Activated naive CD8-positive, alpha-beta T cell treated with anti-CD3 and anti-CD28 coated beads, Interleukin-2, amount 10 ng/mL, durations not matched to agents 7 days and 5 days (primary cell): ENCODE results near the gene ITGB2. TPM values are rescaled to one million over a fixed set of nuclear protein-coding genes. Genes with fewer than 3 reads are reported as not detected.

Experiments used
- ATAC-seq: fragments of 150-1000 bp; cut with Tn5 transposase; one replicate; pipeline ENCODE4 v1.10.0; 2021; ENCODE audit warnings: low read depth, moderate library complexity
- POLR2A ChIA-PET: fragments of 350-600 bp; sonication (Branson Sonifier 250); formaldehyde crosslinking; loops from one replicate; lab custom pipeline; 2021; ENCODE audit warnings: antibody characterized with exemption; lab: Charles Lee
- DNase-seq: peaks from one replicate; pipeline ENCODE4 v3.0.0; 2021
- H3K27ac Mint-ChIP-seq: one replicate; pipeline ENCODE4 v1.8.0; 2022; ENCODE audit warnings: mild to moderate bottlenecking, mixed read lengths
- H3K27me3 Mint-ChIP-seq: one replicate; pipeline ENCODE4 v1.8.0; 2022; ENCODE audit warnings: mild to moderate bottlenecking, moderate library complexity, mixed read lengths
- H3K36me3 Mint-ChIP-seq: one replicate; pipeline ENCODE4 v1.8.0; 2021; ENCODE audit warnings: mild to moderate bottlenecking, mixed read lengths
- H3K4me1 Mint-ChIP-seq: one replicate; pipeline ENCODE4 v1.8.0; 2021; ENCODE audit warnings: mixed read lengths
- H3K4me3 Mint-ChIP-seq: one replicate; pipeline ENCODE4 v1.8.0; 2022; ENCODE audit warnings: mild to moderate bottlenecking, moderate library complexity, mixed read lengths
- H3K9me3 Mint-ChIP-seq: one replicate; pipeline ENCODE4 v1.8.0; 2021; ENCODE audit warnings: mixed read lengths
- total RNA-seq, 2 experiments: library from RNA; stranded (reverse); gene quantifications; one replicate each; pipeline ENCODE4 v1.2.3, GENCODE V29; 2021

ITGB2 gene
- total RNA-seq, 2 experiments from 2014 or later, result 416 to 452 TPM

DNA sequence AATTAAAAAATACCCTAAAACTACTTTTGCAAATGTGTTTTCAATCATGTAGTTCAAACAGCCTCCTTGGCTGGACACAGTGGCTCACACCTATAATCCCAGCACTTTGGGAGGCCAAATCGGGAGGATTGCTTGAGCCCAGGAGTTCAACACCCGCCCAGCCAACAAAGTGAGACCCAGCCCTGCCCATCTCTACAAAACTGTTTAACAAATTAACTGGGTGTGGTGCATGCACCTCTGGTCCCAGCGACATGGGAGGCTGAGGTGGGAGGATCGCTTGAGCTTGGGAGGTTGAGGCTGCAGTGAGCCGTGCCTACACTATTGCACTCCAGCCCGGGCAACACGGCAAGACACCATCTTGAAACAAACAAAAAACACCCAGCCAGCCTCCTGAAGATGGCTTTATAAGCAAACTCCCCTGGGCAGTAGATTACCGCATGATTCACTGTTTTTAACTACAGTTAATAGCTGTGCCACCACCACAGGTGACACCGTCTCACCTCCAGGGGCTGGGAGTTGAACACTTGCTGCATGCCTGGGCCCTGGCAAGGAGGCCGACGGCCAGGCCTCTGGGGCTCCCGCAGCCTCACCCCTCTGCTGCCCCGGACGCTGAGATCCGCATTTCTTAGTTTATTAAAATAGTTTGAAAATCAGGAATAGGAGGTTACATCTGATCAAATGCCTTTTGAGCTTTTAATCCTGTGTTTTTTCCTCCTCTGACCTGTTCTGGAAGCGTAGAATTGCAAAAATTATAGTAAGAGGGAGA lies 63.4 kb downstream of the ITGB2 start:
- peaks cover 21% of the 10 kb centered on the region for H3K36me3 Mint-ChIP-seq
- POLR2A ChIA-PET, result no interaction called here

DNA sequence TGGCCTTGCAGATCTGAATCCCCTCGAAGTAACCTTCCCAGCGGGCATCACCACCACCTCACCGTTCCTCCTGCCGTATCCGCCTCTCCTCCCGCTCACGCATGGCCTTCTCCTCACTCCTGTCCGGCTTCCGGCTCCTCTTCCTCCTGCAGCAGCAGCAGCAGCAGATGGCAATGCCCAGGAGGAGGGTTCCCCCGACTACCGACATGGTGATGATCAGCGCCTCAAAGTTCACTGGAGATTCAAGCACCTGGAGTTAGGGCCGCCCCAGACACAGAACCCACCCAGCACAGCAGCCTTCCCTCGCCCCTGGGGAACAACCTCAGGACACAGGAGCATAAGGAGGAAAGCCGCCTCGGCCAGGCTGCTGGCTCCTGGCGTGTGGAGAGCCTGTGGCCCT lies 64.6 kb downstream of the ITGB2 start:
- H3K9me3 Mint-ChIP-seq, result no peaks in the 10 kb centered on the region
- H3K27me3 Mint-ChIP-seq, result no peaks in the 10 kb centered on the region
- no peak for ATAC-seq
- H3K36me3 Mint-ChIP-seq, result peaks cover 20% of the 10 kb centered on the region
- peaks cover 11% of the 10 kb centered on the region for H3K4me1 Mint-ChIP-seq
- POLR2A ChIA-PET, result no interaction called here
- no peak overlapping the region for H3K4me3 Mint-ChIP-seq
- DNase-seq, result no peak
- H3K27ac Mint-ChIP-seq, result no peak overlapping the region

More for the DNA sequence above, 63.4 kb downstream of the ITGB2 start:
- ATAC-seq (no peak), DNase-seq (no peak)
- no peaks in the 10 kb centered on the region for H3K27me3 Mint-ChIP-seq
- H3K4me3 Mint-ChIP-seq, result no peak overlapping the region
- no peak overlapping the region for H3K27ac Mint-ChIP-seq
- H3K9me3 Mint-ChIP-seq, result no peaks in the 10 kb centered on the region
- H3K4me1 Mint-ChIP-seq, result peaks cover 4% of the 10 kb centered on the region

DNA sequence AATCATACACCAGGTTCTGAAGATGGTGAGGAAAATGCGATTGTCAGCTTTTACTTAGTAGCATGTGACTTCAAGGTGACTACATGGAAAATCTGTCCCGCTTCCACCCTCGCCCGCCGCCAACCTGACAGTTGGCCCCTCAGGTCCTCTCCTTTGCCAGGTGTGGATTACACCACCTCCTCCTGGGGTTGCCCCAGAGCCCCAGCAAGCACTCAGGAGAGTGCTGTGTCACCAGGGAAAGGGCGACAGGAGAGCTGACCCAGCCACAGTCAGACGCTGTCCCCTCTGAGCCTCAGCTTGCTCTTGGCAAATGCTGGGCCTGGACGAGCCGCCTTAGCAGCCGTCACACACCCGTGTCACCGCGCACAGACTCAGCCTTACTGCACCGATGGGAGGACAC lies 65.1 kb downstream of the ITGB2 start:
- Mint-ChIP-seq H3K27ac (no peak overlapping the region), H3K36me3 (peaks cover 22% of the 10 kb centered on the region), H3K27me3 (no peaks in the 10 kb centered on the region), H3K9me3 (no peaks in the 10 kb centered on the region), H3K4me3 (no peak overlapping the region), H3K4me1 (peaks cover 9% of the 10 kb centered on the region)
- DNase-seq (no peak), ATAC-seq (no peak)
- POLR2A ChIA-PET, result no interaction called here

- Mint-ChIP-seq H3K4me1 (peaks cover 9% of the 10 kb centered on the region), H3K4me3 (no peak overlapping the region), H3K36me3 (peaks cover 22% of the 10 kb centered on the region), H3K27me3 (no peaks in the 10 kb centered on the region), H3K9me3 (no peaks in the 10 kb centered on the region), H3K27ac (no peak overlapping the region)
- ATAC-seq, result no peak
- POLR2A ChIA-PET, result no interaction called here
- DNase-seq, result no peak
Measured at GRCh38 chr21:44854664-44855446, 65.8 kb downstream of the ITGB2 start.

GRCh38 chr21:44854391-44854663 lies 66.4 kb downstream of the ITGB2 start:
- Mint-ChIP-seq H3K9me3 (no peaks in the 10 kb centered on the region), H3K27me3 (no peaks in the 10 kb centered on the region), H3K4me1 (peaks cover 9% of the 10 kb centered on the region), H3K4me3 (no peak overlapping the region), H3K36me3 (peaks cover 22% of the 10 kb centered on the region), H3K27ac (no peak overlapping the region)
- POLR2A ChIA-PET, result no interaction called here
- ATAC-seq (no peak), DNase-seq (no peak)

GRCh38 chr21:44853601-44854390 lies 66.9 kb downstream of the ITGB2 start:
- Mint-ChIP-seq H3K9me3 (no peaks in the 10 kb centered on the region), H3K36me3 (peaks cover 21% of the 10 kb centered on the region), H3K4me3 (no peak overlapping the region), H3K27ac (no peak overlapping the region), H3K27me3 (no peaks in the 10 kb centered on the region), H3K4me1 (peaks cover 9% of the 10 kb centered on the region)
- POLR2A ChIA-PET, result interaction anchor here (0.7 kb wide), 1 partner anchor 20 kb away, joined by 3 read pairs; the partner anchor contains the start of gene PTTG1IP
- DNase-seq, result no peak
- no peak for ATAC-seq

DNA sequence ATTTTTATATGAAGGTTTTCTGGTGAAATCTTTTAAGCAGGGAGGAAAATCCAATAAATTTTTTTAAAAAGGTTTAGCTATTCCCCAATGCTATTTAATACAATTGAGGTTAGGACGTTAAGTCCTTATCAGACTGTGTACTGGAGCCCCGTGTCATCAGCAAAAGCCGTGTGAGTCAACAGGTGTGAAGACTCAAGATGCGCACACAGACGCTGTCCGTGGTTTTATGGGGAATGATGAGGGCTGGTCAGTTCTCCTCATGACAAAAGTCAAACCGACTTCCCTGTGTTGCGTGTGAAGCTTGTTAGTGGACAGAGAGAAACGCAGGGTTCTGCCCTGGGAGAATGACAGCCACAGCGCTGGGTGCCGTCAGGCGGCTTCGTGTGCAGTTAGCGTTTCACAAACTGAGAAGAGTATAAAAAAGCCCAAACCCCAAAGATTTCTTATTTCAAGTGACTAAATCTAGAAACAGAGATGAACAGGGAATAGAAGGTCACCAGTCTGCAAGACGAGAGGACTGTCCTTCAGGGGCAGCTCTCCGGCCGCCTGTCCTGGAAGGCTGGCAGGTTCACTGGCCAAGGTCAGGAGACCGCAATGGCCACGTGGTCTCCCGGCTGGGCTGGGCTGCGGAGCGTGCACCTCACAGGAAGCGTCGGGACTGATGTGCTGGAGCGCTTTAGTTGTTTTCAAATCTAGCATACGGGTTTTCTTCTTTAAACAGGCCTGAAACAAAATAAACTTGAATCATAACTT lies 69.6 kb downstream of the ITGB2 start:
- Mint-ChIP-seq H3K4me1 (peaks cover 14% of the 10 kb centered on the region), H3K36me3 (peaks cover 15% of the 10 kb centered on the region)
- POLR2A ChIA-PET, result interaction anchor here (0.9 to 1.6 kb wide), 3 partner anchors 8 to 34 kb away, joined by 3 to 4 read pairs (median 3); partner anchors contain the start of genes PTTG1IP and SUMO3

DNA sequence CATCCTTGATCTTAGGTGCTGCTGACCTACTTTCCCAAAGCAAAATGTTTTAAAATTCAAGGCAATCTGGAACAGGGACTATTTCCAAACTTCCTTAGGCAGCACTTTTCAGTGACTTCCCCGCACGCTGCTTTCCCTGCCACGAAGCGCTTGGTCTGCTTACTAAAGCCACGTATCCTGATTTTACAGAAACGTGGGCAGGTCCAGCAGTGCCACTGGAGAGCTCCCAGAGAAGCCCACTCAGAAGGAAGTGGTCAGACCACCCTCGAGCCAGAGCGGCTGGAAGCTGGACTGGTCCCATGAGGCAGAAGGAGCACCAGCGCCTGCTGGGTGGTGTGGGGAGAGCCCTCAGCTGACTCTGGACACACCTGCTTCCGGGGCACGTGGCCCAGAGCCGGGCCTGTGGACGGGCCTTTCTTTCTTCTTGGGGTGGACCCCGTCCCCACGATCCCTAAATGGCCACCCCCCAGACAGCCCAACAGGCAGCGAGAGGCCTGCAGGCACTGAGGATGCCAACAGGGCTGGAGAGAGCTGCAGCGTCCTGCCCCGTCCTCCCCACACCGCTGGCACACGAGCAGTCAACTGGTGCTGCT lies 70.4 kb downstream of the ITGB2 start:
- H3K4me1 Mint-ChIP-seq, result peaks cover 14% of the 10 kb centered on the region
- no peaks in the 10 kb centered on the region for H3K27me3 Mint-ChIP-seq
- DNase-seq (no peak), ATAC-seq (no peak)
- POLR2A ChIA-PET, result interaction anchor here (0.9 to 1.6 kb wide), 3 partner anchors 9 to 33 kb away, joined by 3 to 4 read pairs (median 3); partner anchors contain the start of genes PTTG1IP and SUMO3
- peaks cover 13% of the 10 kb centered on the region for H3K36me3 Mint-ChIP-seq
- H3K4me3 Mint-ChIP-seq, result no peak overlapping the region
- H3K9me3 Mint-ChIP-seq, result no peaks in the 10 kb centered on the region
- no peak overlapping the region for H3K27ac Mint-ChIP-seq

More for the DNA sequence above, 69.6 kb downstream of the ITGB2 start:
- no peak for ATAC-seq
- DNase-seq, result peak; percentile 9
- Mint-ChIP-seq H3K27me3 (no peaks in the 10 kb centered on the region), H3K9me3 (no peaks in the 10 kb centered on the region), H3K27ac (peak overlapping the region; percentile 12), H3K4me3 (no peak overlapping the region)

GRCh38 chr21:44849616-44850130 lies 71.0 kb downstream of the ITGB2 start:
- H3K4me1 Mint-ChIP-seq, result peaks cover 14% of the 10 kb centered on the region
- H3K36me3 Mint-ChIP-seq, result peaks cover 9% of the 10 kb centered on the region
- H3K27me3 Mint-ChIP-seq, result peaks cover under 1% of the 10 kb centered on the region
- DNase-seq (no peak), ATAC-seq (no peak)
- no peak overlapping the region for H3K27ac Mint-ChIP-seq
- H3K9me3 Mint-ChIP-seq, result no peaks in the 10 kb centered on the region
- H3K4me3 Mint-ChIP-seq, result no peak overlapping the region
- POLR2A ChIA-PET, result interaction anchor here (1.4 to 1.6 kb wide), 2 partner anchors 24 to 32 kb away, joined by 3 to 4 read pairs; partner anchors contain the start of genes PTTG1IP and SUMO3

DNA sequence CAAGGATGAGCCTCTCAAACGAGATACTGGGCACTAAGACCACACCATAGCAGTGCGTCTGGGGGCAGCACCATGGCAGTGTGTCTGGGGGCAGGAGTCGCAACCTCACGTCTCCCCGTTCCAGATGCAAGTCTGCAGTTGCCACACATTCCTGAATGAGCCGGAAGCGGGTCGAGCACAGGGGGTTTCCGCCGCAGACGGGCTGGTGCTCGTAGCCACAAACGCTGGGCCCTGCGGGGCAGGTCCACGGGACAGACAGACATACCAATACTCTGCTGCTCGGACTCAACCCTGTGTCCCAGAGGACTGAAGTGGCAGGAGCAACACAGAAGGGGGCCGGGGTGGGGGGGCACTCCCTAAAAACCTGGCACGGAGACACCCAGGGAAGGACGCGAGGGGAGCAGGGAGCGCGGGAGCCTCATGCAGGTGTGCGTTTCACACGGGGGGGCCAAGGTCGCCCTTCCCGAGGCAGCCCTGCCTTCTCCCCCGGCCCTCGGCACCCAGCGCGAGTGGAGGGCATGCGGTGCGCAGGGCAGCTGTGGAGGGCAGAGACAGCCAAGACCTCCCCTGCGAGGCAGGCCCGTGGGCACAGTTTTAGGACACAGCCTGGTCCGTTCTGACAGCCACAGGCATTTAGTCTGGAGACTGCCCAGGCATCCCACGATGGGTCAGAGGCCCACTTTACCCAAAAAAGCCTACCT lies 71.7 kb downstream of the ITGB2 start:
- Mint-ChIP-seq H3K27ac (no peak overlapping the region), H3K9me3 (no peaks in the 10 kb centered on the region), H3K4me3 (no peak overlapping the region), H3K4me1 (peaks cover 14% of the 10 kb centered on the region), H3K36me3 (peaks cover 9% of the 10 kb centered on the region), H3K27me3 (peaks cover 2% of the 10 kb centered on the region)
- ATAC-seq, result no peak
- POLR2A ChIA-PET, result interaction anchor here (1.6 kb wide), 1 partner anchor 24 kb away, joined by 4 read pairs; the partner anchor contains the start of gene PTTG1IP
- no peak for DNase-seq

DNA sequence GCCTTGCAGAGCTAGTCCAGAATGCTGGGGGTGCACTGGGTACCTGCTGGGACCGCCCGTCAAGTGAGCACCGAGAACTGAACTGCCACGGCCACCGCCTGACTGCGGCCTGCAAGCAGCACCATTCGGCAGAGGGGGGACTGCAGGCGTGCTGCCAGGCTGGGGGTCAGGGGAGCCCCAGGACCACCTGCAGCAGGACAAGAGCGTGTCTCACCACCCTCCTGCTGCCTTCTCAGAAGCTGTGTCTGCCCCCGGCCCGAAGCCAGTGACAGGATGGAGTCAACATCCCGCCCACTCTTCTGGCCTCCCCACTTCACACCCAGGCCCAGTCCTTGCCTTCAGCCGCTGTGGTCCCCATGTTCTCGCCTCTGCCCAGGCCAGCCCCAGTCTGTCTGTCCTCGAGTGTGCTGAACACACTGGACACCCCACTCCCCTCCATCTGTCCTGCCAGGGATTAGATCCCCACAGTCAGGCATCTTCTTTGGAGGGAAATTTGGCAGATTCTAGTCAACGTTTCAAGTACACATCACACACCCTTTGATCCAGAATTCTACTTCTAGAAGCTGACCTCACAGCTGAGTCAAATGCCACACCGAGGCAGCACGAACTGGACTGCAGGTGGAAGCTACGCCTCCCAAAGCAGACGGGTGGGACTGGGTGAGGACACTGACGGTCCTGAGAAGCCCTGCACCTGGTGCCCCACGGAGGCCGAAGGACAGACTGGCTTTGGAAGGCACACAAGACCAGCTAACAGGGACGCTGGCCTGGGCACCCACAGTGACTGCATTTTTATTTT lies 73.2 kb downstream of the ITGB2 start:
- peaks cover 7% of the 10 kb centered on the region for H3K36me3 Mint-ChIP-seq
- H3K27me3 Mint-ChIP-seq, result peaks cover 2% of the 10 kb centered on the region
- ATAC-seq (no peak), DNase-seq (no peak)
- no peak overlapping the region for H3K4me3 Mint-ChIP-seq
- POLR2A ChIA-PET, result interaction anchor here (0.6 kb wide), 1 partner anchor 1579 kb away, joined by 6 read pairs; no protein-coding TSS in a partner anchor
- H3K9me3 Mint-ChIP-seq, result no peaks in the 10 kb centered on the region
- no peak overlapping the region for H3K27ac Mint-ChIP-seq
- H3K4me1 Mint-ChIP-seq, result peaks cover 13% of the 10 kb centered on the region
